ENCODE measurements around the gene TBL2.
"Not testable (repeated sequence)": the region's sequence is repeated elsewhere in the genome, so short reads cannot be mapped to it uniquely, and the experiment has no call there.

Gene TBL2, protein sequence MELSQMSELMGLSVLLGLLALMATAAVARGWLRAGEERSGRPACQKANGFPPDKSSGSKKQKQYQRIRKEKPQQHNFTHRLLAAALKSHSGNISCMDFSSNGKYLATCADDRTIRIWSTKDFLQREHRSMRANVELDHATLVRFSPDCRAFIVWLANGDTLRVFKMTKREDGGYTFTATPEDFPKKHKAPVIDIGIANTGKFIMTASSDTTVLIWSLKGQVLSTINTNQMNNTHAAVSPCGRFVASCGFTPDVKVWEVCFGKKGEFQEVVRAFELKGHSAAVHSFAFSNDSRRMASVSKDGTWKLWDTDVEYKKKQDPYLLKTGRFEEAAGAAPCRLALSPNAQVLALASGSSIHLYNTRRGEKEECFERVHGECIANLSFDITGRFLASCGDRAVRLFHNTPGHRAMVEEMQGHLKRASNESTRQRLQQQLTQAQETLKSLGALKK

GRCh38 chr7:73578342-73579128 lies at the start of gene TBL2:
TBL2 (minus strand) TSS chr7:73578579; CDS start chr7:73578549, 30 bp downstream.
- peak; percentile 98 to 99 for DNase-seq (ENCODE audit: low read depth in 2 of 2)

GRCh38 chr7:73626814-73627213 lies 48.4 kb upstream of the TBL2 start:
- DNase-seq (ENCODE audit: low read depth in 2 of 2) = no peak

GRCh38 chr7:73625276-73625675 lies 46.9 kb upstream of the TBL2 start:
- DNase-seq (ENCODE audit: low read depth in 2 of 2) = no peak

- DNase-seq (ENCODE audit: low read depth in 2 of 2) = no peak
Observed at GRCh38 chr7:73624669-73625001, 46.3 kb upstream of the TBL2 start.

- DNase-seq (ENCODE audit: low read depth in 2 of 2) = peak; percentile 65 to 72
Observed at GRCh38 chr7:73623798-73624668, 45.7 kb upstream of the TBL2 start, which contains the start of gene MLXIPL. MLXIPL (minus strand) TSS chr7:73624522; CDS start chr7:73624492, 30 bp downstream.

DNA sequence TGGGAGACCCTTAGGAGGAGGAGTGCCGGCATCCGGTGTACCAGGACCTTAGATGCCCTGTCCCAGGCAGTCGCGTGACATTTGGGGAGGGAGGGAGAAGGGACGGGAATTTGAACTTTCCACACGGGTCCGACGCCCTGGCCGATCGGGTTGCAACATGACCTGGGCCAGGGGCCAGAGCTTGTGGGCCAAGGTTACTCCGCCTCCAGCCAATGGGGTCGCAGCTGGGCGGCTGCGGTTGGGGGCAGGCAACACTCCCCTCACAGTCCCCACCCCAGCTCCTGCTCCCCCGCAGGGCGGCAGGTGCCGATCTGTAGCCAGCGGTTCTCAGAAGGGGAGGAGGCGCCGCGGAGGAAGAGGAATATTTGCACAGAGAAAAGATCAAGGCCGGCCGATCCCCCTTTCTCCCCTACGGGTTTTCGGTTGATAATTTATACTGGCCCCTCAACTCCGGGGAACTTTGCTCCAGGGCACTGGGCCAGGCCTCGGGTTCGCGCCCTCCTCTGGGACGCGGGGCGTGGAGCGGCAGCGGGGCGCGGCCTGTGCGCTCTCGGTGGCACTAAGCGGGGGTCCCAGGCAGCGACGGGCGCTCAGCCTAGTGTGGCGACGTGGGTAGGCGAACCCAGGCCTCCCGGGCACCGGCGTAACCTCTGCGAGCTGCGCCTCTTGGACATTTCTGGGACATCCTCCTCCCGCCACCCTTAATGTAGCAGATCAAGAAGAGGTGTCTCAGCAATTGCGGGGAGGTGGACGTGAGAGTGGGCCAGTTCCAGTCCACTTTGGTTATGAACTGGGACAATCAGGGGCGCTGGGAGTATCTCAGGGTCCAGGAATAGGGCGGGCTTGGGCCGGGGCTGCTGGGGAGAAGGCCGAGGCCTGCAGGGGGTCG lies 44.8 kb upstream of the TBL2 start:
- no peak for DNase-seq (ENCODE audit: low read depth in 2 of 2)

- no peak for DNase-seq (ENCODE audit: low read depth in 2 of 2)
Observed at GRCh38 chr7:73622527-73622908, 44.1 kb upstream of the TBL2 start.

DNA sequence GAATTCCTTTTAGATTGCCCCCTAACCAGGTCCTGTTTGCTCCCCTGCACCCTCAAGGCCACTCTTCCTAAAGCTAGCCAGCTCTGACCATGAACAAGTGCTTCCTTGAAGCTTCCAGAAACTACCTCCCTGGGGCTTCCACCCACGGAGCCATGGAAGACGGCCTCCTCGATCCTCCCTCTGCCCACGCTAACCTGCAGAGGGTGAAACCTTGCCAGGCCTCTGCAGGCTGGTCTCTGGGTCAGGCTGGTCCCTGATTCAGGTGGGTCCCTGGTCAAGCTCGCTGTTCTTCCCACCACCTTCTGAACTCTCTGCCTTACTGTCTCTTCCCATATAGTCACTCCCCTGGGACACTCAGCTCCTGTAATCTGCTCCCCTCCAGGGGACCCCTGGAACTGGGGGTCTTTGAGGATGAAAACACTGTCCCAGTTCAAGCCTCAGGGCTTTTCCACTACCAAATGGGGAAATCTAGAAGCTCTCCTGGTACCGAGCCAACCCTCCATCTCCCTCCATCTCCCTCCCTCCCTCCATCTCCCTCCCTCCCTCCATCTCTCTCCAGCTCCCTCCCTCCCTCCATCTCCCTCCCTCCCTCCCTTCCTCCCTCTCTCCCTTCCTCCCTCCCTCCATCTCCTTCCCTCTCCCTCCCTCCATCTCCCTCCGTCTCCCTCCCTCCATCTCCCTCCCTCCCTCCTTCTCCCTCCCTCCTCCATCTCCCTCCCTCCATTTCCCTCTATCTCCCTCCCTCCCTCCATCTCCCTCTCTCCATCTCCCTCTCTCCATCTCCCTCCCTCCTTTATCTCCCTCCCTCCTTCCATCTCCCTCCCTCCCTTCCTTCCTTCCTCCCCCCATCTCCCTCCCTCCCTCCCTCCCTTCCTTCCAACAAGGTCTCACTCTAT lies 43.0 kb upstream of the TBL2 start:
- DNase-seq (ENCODE audit: low read depth in 2 of 2) = no peak

GRCh38 chr7:73619394-73619793 lies 41.0 kb upstream of the TBL2 start:
- DNase-seq (ENCODE audit: low read depth in 2 of 2) = not testable (repeated sequence)

GRCh38 chr7:73618538-73618937 lies 40.2 kb upstream of the TBL2 start:
- DNase-seq (ENCODE audit: low read depth in 2 of 2) = no peak

DNA sequence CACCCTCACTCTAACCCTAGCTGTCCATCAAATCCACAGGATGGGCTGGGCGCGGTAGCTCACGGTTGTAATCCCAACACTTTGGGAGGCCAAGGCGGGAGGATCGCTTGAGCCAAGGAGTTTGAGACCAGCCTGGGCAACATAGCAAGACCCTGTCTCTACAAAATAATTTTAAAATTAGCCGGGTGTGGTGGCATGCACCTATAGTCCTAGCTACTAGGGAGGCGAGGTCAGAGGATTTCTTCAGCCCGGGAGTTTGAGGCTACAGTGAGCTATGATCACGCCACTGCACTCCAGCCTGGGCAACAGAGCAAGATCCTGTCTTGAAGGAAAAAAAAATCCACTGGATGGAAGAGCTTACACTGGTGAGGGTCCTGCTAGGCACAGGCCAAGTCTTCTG lies 39.1 kb upstream of the TBL2 start:
- not testable (repeated sequence) for DNase-seq (ENCODE audit: low read depth in 2 of 2)

GRCh38 chr7:73615886-73616285 lies 37.5 kb upstream of the TBL2 start:
- no peak for DNase-seq (ENCODE audit: low read depth in 2 of 2)

DNA sequence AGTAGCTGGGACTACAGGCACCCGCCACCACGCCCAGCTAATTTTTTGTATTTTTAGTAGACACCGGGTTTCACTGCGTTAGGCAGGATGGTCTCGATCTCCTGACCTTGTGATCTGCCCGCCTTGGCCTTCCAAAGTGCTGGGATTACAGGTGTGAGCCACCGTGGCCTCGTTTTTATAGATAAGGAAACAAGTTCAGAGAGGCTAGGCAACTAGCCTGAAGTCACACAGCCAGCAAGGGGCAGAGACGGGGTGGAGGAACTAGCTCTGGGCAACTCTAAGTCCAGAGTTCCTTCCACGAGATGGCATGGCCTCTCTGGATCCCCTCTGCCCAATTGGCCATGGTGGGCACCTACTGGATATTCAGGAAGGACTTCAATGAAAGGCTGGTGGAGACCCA lies 36.6 kb upstream of the TBL2 start:
- not testable (repeated sequence) for DNase-seq (ENCODE audit: low read depth in 2 of 2)

DNA sequence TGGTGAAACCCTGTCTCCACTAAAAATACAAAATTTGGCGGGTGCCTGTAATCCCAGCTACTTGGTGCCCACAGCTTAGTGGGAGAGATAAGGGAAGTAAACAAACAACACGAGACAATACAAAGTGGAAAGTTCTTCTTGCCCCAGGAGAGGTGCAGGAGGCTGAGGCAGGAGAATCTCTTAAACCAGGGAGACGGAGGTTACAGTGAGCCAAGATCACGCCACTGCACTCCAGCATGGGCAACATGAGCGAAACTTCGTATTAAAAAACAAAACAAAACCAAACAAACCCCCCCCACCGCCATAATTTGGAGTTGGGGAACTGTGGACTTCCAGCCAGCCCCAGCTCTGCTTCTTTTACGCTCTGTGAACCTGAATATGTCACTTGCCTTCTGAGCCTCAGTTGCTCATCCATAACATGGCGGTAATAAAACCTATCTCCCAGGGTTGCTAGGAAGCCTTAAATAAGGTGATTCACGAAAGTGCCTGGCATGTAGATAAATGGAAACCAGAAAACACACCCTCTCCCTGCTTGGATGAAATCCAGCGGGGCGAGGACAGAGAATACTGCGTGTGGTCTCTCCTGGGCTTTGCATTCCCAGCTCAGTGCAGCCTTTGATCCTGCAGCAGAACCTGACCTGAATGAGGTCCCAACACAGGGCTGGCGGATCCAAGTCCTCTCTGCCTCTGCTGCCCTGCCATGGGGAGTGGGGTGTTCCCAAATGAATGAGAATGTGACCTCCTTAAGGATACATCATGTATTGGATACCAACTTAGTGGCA lies 35.8 kb upstream of the TBL2 start:
- no peak for DNase-seq (ENCODE audit: low read depth in 2 of 2)

- no peak for DNase-seq (ENCODE audit: low read depth in 2 of 2)
Observed at GRCh38 chr7:73612598-73613269, 34.4 kb upstream of the TBL2 start.

DNA sequence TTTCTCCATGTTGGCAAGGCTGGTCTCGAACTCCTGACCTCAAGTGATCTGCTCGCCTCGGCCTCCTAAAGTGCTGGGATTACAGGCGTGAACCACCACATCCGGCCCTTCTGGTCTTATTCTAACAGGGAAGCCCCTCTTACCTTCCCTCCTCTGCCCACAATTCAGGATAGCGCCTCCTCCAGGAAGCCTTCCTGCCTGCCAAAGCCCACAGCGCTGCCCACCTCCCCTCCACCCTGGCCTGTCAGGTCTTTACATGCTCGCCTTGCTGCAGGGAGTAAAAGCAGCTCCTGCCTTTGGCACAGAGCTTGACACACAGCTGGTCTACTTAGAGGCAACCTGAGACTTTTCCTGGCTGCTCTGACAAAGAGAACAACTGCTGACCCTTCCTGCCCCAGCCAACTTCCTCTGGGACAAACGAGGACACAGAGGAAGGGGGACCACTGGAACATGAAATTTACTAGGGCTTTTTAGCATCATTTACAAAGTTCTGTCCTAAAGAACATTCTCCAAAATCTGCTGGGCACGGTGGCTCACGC lies 32.7 kb upstream of the TBL2 start:
- DNase-seq (ENCODE audit: low read depth in 2 of 2) = no peak

- no peak for DNase-seq (ENCODE audit: low read depth in 2 of 2)
Observed at GRCh38 chr7:73610105-73610504, 31.7 kb upstream of the TBL2 start.

GRCh38 chr7:73607692-73607983 lies 29.3 kb upstream of the TBL2 start:
- DNase-seq (ENCODE audit: low read depth in 2 of 2) = not testable (repeated sequence)
